Stimulated activated CD8-positive, alpha-beta memory T cell treated with anti-CD3 and anti-CD28 coated beads, Interleukin-7, amount 100 ng/mL, for 4 hours (primary cell): Measurements from ENCODE around the gene DRD4.
A peak's percentile ranks its signal among the peaks of the same experiment; 100 is the strongest.

Experiments used
- DNase-seq, 2 donors: peaks; one replicate each; pipeline ENCODE4 v3.0.0-alpha.2; 2020; ENCODE audit warnings: low read depth in 2 of 2

The DRD4 gene

GRCh38 chr11:636511-637332 lies at the start of gene DRD4:
TSS of gene DRD4 (plus strand) at chr11:637269. CDS start at chr11:637305, 36 bp downstream.
- DNase-seq, result no peak

GRCh38 chr11:587546-587945 lies 49.5 kb upstream of the DRD4 start:
- no peak for DNase-seq

- DNase-seq, result peak; percentile 52 to 67
Observed at GRCh38 chr11:587978-588380, 49.1 kb upstream of the DRD4 start.

- DNase-seq, result no peak
Observed at GRCh38 chr11:589798-590197, 47.3 kb upstream of the DRD4 start.

GRCh38 chr11:590997-591396 lies 46.1 kb upstream of the DRD4 start:
- DNase-seq, result no peak

- DNase-seq, result no peak
Observed at GRCh38 chr11:592501-592900, 44.6 kb upstream of the DRD4 start.

- DNase-seq, result no peak
Observed at GRCh38 chr11:592918-593317, 44.2 kb upstream of the DRD4 start.

GRCh38 chr11:593347-593746 lies 43.7 kb upstream of the DRD4 start:
- DNase-seq, result no peak

- DNase-seq, result no peak
Observed at GRCh38 chr11:595400-595799, 41.7 kb upstream of the DRD4 start.

GRCh38 chr11:596374-596773 lies 40.7 kb upstream of the DRD4 start:
- DNase-seq, result no peak

- no peak for DNase-seq
Observed at GRCh38 chr11:597166-597725, 39.8 kb upstream of the DRD4 start.

GRCh38 chr11:598005-598680 lies 38.9 kb upstream of the DRD4 start:
- DNase-seq, result no peak

GRCh38 chr11:601573-602245 lies 35.4 kb upstream of the DRD4 start:
- no peak for DNase-seq

GRCh38 chr11:603154-603553 lies 33.9 kb upstream of the DRD4 start:
- DNase-seq, result no peak

- DNase-seq, result no peak
Observed at GRCh38 chr11:605286-606129, 31.6 kb upstream of the DRD4 start.

- no peak for DNase-seq
Observed at GRCh38 chr11:606245-606644, 30.8 kb upstream of the DRD4 start.

- no peak for DNase-seq
Observed at GRCh38 chr11:607020-607780, 29.9 kb upstream of the DRD4 start.

- no peak for DNase-seq
Observed at GRCh38 chr11:607971-608659, 29.0 kb upstream of the DRD4 start.

- no peak for DNase-seq
Observed at GRCh38 chr11:608791-609251, 28.2 kb upstream of the DRD4 start.

- no peak for DNase-seq
Observed at GRCh38 chr11:609341-609811, 27.7 kb upstream of the DRD4 start.
